ENCODE measurements around the gene ASZ1. TPM values are rescaled to one million over a fixed set of nuclear protein-coding genes. Genes with fewer than 3 reads are reported as not detected.

ASZ1 gene
- total RNA-seq, 1 experiment from 2014 or later: not detected

GRCh38 chr7:117385363-117386109 lies 41.8 kb downstream of the ASZ1 start:
- Histone ChIP-seq H3K27me3 (ENCODE audit: control insufficient read depth, insufficient read depth, low read length) (no peaks in the 10 kb centered on the region), H3K36me3 (replicated peaks; ENCODE audit: control insufficient read depth, insufficient read depth, low read length) (no peaks in the 10 kb centered on the region)
- no peak for DNase-seq

GRCh38 chr7:117384688-117385362 lies 42.5 kb downstream of the ASZ1 start:
- no peak for DNase-seq
- no peaks in the 10 kb centered on the region for H3K36me3 ChIP-seq (replicated peaks; ENCODE audit: control insufficient read depth, insufficient read depth, low read length)
- H3K27me3 ChIP-seq (ENCODE audit: control insufficient read depth, insufficient read depth, low read length): no peaks in the 10 kb centered on the region
- no peak overlapping the region for H3K4me3 ChIP-seq (ENCODE audit: insufficient read depth, low read depth, low read length)

More at GRCh38 chr7:117385363-117386109, 41.8 kb downstream of the ASZ1 start:
- no peak overlapping the region for H3K4me3 ChIP-seq (ENCODE audit: insufficient read depth, low read depth, low read length)

- H3K4me3 ChIP-seq (ENCODE audit: insufficient read depth, low read depth, low read length): no peak overlapping the region
- no peaks in the 10 kb centered on the region for H3K36me3 ChIP-seq (replicated peaks; ENCODE audit: control insufficient read depth, insufficient read depth, low read length)
- H3K27me3 ChIP-seq (ENCODE audit: control insufficient read depth, insufficient read depth, low read length): no peaks in the 10 kb centered on the region
- DNase-seq: no peak
Observed at GRCh38 chr7:117383483-117384189, 43.7 kb downstream of the ASZ1 start.

- no peak overlapping the region for H3K4me3 ChIP-seq (ENCODE audit: insufficient read depth, low read depth, low read length)
- no peaks in the 10 kb centered on the region for H3K27me3 ChIP-seq (ENCODE audit: control insufficient read depth, insufficient read depth, low read length)
- H3K36me3 ChIP-seq (replicated peaks; ENCODE audit: control insufficient read depth, insufficient read depth, low read length): no peaks in the 10 kb centered on the region
- DNase-seq: no peak
Observed at GRCh38 chr7:117383046-117383445, 44.2 kb downstream of the ASZ1 start.

GRCh38 chr7:117381362-117381761 lies 45.9 kb downstream of the ASZ1 start:
- H3K27me3 ChIP-seq (ENCODE audit: control insufficient read depth, insufficient read depth, low read length): no peaks in the 10 kb centered on the region
- no peaks in the 10 kb centered on the region for H3K36me3 ChIP-seq (replicated peaks; ENCODE audit: control insufficient read depth, insufficient read depth, low read length)
- no peak for DNase-seq
- no peak overlapping the region for H3K4me3 ChIP-seq (ENCODE audit: insufficient read depth, low read depth, low read length)

GRCh38 chr7:117375380-117375779 lies 51.9 kb downstream of the ASZ1 start:
- H3K4me3 ChIP-seq (ENCODE audit: insufficient read depth, low read depth, low read length): no peak overlapping the region
- DNase-seq: no peak
- H3K36me3 ChIP-seq (replicated peaks; ENCODE audit: control insufficient read depth, insufficient read depth, low read length): no peaks in the 10 kb centered on the region
- H3K27me3 ChIP-seq (ENCODE audit: control insufficient read depth, insufficient read depth, low read length): no peaks in the 10 kb centered on the region

GRCh38 chr7:117372073-117372472 lies 55.2 kb downstream of the ASZ1 start:
- no peak for DNase-seq
- Histone ChIP-seq H3K36me3 (replicated peaks; ENCODE audit: control insufficient read depth, insufficient read depth, low read length) (no peaks in the 10 kb centered on the region), H3K4me3 (ENCODE audit: insufficient read depth, low read depth, low read length) (no peak overlapping the region), H3K27me3 (ENCODE audit: control insufficient read depth, insufficient read depth, low read length) (no peaks in the 10 kb centered on the region)

GRCh38 chr7:117364339-117365080 lies 62.8 kb downstream of the ASZ1 start:
- H3K27me3 ChIP-seq (ENCODE audit: control insufficient read depth, insufficient read depth, low read length): no peaks in the 10 kb centered on the region
- no peak for DNase-seq

GRCh38 chr7:117362294-117362888 lies 64.9 kb downstream of the ASZ1 start:
- no peak for DNase-seq
- no peak overlapping the region for H3K4me3 ChIP-seq (ENCODE audit: insufficient read depth, low read depth, low read length)
- H3K36me3 ChIP-seq (replicated peaks; ENCODE audit: control insufficient read depth, insufficient read depth, low read length): no peaks in the 10 kb centered on the region
- H3K27me3 ChIP-seq (ENCODE audit: control insufficient read depth, insufficient read depth, low read length): no peaks in the 10 kb centered on the region

More at GRCh38 chr7:117364339-117365080, 62.8 kb downstream of the ASZ1 start:
- Histone ChIP-seq H3K36me3 (replicated peaks; ENCODE audit: control insufficient read depth, insufficient read depth, low read length) (no peaks in the 10 kb centered on the region), H3K4me3 (ENCODE audit: insufficient read depth, low read depth, low read length) (no peak overlapping the region)

GRCh38 chr7:117350027-117350426 lies 77.3 kb downstream of the ASZ1 start:
- DNase-seq: no peak
- Histone ChIP-seq H3K27me3 (ENCODE audit: control insufficient read depth, insufficient read depth, low read length) (no peaks in the 10 kb centered on the region), H3K4me3 (ENCODE audit: insufficient read depth, low read depth, low read length) (no peak overlapping the region), H3K36me3 (replicated peaks; ENCODE audit: control insufficient read depth, insufficient read depth, low read length) (no peaks in the 10 kb centered on the region)

GRCh38 chr7:117349570-117349969 lies 77.7 kb downstream of the ASZ1 start:
- no peaks in the 10 kb centered on the region for H3K27me3 ChIP-seq (ENCODE audit: control insufficient read depth, insufficient read depth, low read length)
- no peaks in the 10 kb centered on the region for H3K36me3 ChIP-seq (replicated peaks; ENCODE audit: control insufficient read depth, insufficient read depth, low read length)
- H3K4me3 ChIP-seq (ENCODE audit: insufficient read depth, low read depth, low read length): no peak overlapping the region
- DNase-seq: no peak

- Histone ChIP-seq H3K36me3 (replicated peaks; ENCODE audit: control insufficient read depth, insufficient read depth, low read length) (no peaks in the 10 kb centered on the region), H3K27me3 (ENCODE audit: control insufficient read depth, insufficient read depth, low read length) (no peaks in the 10 kb centered on the region), H3K4me3 (ENCODE audit: insufficient read depth, low read depth, low read length) (no peak overlapping the region)
- DNase-seq: no peak
Observed at GRCh38 chr7:117347962-117348672, 79.2 kb downstream of the ASZ1 start.

- no peak for DNase-seq
- H3K36me3 ChIP-seq (replicated peaks; ENCODE audit: control insufficient read depth, insufficient read depth, low read length): no peaks in the 10 kb centered on the region
- H3K4me3 ChIP-seq (ENCODE audit: insufficient read depth, low read depth, low read length): no peak overlapping the region
- no peaks in the 10 kb centered on the region for H3K27me3 ChIP-seq (ENCODE audit: control insufficient read depth, insufficient read depth, low read length)
Observed at GRCh38 chr7:117347480-117347879, 79.8 kb downstream of the ASZ1 start.

Measured in H7 (cell line).